IPS-20b (cell line): Measurements from ENCODE around the gene PDLIM7.

ENCODE experiments used
- H3K27ac ChIP-seq: one replicate; pipeline ENCODE4 v1.5.1; 2013; ENCODE audit warnings: low read length
- H3K27me3 ChIP-seq: 2 replicates; pipeline ENCODE4 v1.6.1; 2013; ENCODE audit warnings: mild to moderate bottlenecking, low read length, inconsistent platforms; ENCODE audit not compliant: insufficient read depth
- H3K36me3 ChIP-seq: 2 replicates; pipeline ENCODE4 v1.6.1; 2013; ENCODE audit warnings: low read depth, mild to moderate bottlenecking, inconsistent platforms, low read length, moderate library complexity; ENCODE audit not compliant: insufficient read depth
- H3K4me1 ChIP-seq: 2 replicates; pipeline ENCODE4 v1.6.1; 2013; ENCODE audit warnings: mild to moderate bottlenecking, control low read depth, inconsistent platforms, low read length, moderate library complexity; ENCODE audit not compliant: insufficient read depth
- H3K4me3 ChIP-seq: 2 replicates; pipeline ENCODE4 v1.5.1; 2013; ENCODE audit warnings: mild to moderate bottlenecking, low read length, inconsistent platforms
- H3K9ac ChIP-seq: 2 replicates; pipeline ENCODE4 v1.6.1; 2013; ENCODE audit warnings: low read depth, mild to moderate bottlenecking, inconsistent platforms, low read length, moderate library complexity
- H3K9me3 ChIP-seq: 2 replicates; pipeline ENCODE4 v1.6.1; 2013; ENCODE audit warnings: mild to moderate bottlenecking, low read depth, low read length, inconsistent platforms; ENCODE audit not compliant: insufficient read depth

Gene PDLIM7

DNA sequence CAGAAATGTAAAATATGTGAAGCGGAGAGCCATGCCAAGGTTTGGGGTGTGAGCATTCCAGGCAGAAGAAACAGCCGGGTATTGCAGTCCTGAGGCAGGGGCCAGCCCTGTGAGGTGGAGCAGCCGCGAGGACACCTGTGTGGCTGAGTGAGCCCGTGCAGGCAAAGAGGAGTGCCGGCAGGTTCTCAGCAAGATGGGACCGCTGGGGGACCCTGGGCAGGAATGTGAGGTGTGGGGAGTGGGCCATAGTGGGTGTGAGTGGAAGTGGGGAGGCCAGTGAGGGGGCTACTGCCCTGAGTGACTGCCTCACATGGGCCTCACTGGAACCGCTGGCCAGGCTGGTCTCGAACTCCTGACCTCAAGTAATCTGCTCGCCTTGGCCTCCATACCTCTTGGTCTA, 58.9 kb downstream of the PDLIM7 start:
- Histone ChIP-seq H3K27ac (no peak overlapping the region), H3K4me1 (peaks cover 5% of the 10 kb centered on the region; the same call in 1 of the 2 replicates)

DNA sequence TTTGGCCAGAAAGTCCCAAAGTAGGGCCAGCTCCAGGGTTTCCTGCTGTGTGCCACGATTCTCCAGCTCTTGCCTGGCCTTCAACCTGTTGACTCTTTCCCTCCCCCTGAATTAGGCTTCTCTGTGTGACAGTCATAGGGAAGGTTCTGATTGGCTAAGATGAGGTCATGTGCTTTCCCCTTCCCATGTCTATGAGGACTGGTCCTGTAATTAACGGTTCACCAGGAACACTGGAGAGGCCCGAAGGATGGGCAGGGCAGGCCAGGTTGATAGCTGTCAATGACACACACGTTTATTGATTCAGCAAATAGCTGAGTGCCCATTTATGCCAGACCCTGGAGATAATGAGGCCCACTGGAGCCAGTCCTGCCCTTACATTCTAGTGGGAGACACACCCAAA, 59.8 kb downstream of the PDLIM7 start:
- Histone ChIP-seq H3K9me3 (no peaks in the 10 kb centered on the region), H3K9ac (no peak overlapping the region)

More for the DNA sequence above, 58.9 kb downstream of the PDLIM7 start:
- H3K9me3 ChIP-seq, result no peaks in the 10 kb centered on the region
- no peak overlapping the region for H3K9ac ChIP-seq
- peaks cover 40% of the 10 kb centered on the region for H3K36me3 ChIP-seq
- H3K27me3 ChIP-seq, result no peaks in the 10 kb centered on the region; the same call in 1 of the 2 replicates
- no peak overlapping the region for H3K4me3 ChIP-seq

DNA sequence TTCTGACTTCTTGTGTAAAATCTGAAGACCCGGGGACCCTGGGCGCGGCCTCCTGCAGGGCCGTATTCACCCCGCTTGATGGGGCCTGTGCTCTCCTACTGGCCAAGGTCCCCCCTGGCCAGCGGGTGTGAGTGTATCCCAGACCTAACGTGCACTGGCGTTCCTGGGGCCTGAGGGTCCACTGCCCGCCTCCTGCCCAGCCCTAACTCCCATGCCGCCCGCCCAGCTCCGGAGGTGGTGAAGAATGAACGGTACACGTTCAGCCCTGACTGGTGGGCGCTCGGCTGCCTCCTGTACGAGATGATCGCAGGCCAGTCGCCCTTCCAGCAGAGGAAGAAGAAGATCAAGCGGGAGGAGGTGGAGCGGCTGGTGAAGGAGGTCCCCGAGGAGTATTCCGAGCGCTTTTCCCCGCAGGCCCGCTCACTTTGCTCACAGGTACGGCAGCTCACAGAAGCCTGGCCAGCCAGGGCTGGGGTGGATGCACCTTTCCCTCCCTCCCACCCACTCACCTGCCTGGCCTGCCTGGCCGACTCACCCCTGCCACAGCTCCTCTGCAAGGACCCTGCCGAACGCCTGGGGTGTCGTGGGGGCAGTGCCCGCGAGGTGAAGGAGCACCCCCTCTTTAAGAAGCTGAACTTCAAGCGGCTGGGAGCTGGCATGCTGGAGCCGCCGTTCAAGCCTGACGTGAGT, 61.4 kb downstream of the PDLIM7 start:
- H3K27me3 ChIP-seq, result no peaks in the 10 kb centered on the region
- H3K36me3 ChIP-seq, result peaks cover 64% of the 10 kb centered on the region
- H3K9ac ChIP-seq, result no peak overlapping the region
- no peak overlapping the region for H3K4me3 ChIP-seq
- H3K9me3 ChIP-seq, result no peaks in the 10 kb centered on the region
- H3K27ac ChIP-seq, result no peak overlapping the region
- H3K4me1 ChIP-seq, result peaks cover 5% of the 10 kb centered on the region; the same call in 1 of the 2 replicates

More for the DNA sequence above, 59.8 kb downstream of the PDLIM7 start:
- Histone ChIP-seq H3K27me3 (no peaks in the 10 kb centered on the region), H3K4me3 (no peak overlapping the region), H3K36me3 (peaks cover 48% of the 10 kb centered on the region), H3K4me1 (peaks cover 5% of the 10 kb centered on the region; the same call in 1 of the 2 replicates), H3K27ac (no peak overlapping the region)

DNA sequence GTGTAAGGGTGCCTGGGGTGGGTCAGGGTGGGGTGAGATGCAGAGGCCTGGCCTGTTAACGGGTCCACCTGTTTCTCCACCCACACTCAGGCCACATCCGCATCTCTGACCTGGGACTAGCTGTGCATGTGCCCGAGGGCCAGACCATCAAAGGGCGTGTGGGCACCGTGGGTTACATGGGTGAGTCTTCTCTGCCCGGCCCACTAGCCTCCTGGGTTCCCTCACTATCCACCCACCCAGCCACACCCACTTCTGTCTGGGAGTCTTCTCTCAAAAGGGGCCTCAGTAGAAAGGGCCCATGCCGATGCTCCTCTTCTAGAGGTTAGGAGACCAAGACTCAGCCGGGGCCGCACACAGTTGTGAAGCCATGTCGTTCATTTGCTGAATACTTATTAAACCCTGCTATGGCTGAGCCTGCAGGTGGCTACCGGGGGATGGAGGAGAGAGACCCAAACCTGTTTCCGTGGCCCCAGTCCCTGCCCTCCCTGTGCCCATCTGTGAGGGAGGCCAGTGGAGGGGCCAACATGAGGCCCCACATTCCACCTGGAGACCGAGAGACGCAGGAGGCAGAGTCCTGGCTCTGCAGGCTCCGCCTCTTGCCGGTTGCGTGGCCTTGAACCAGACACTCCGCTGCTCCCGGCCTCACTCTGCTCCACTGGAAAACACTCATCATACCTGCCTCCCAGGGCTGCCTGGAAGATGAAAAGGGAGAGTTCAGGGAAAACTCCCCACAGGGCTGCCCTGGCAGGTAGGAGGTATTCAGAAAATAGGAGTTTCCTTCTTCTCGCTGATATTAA, 62.3 kb downstream of the PDLIM7 start:
- Histone ChIP-seq H3K27me3 (no peaks in the 10 kb centered on the region), H3K4me3 (no peak overlapping the region), H3K9ac (no peak overlapping the region), H3K9me3 (no peaks in the 10 kb centered on the region), H3K36me3 (peaks cover 72% of the 10 kb centered on the region), H3K27ac (no peak overlapping the region), H3K4me1 (peaks cover 5% of the 10 kb centered on the region; the same call in 1 of the 2 replicates)

DNA sequence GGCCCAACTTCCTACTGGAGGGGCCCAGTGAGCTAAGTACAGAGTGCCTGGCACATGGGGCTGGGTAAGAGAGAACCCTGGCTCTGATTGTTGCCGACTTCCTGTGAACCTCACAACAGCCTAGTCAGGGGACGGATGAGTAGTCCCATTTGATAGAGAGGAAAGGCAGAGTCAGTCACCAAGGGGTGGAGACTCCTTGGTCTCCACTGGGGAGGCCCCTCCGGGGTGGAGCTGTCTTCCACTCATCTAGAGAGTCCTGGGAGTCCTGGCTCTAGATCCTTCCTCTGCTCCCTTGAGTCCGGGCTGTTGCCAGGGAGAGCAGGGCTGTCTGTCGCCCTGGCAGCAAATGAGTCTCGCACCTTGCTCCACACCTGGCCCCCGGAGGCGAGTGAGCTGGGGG, 63.0 kb downstream of the PDLIM7 start:
- H3K9ac ChIP-seq, result no peak overlapping the region

DNA sequence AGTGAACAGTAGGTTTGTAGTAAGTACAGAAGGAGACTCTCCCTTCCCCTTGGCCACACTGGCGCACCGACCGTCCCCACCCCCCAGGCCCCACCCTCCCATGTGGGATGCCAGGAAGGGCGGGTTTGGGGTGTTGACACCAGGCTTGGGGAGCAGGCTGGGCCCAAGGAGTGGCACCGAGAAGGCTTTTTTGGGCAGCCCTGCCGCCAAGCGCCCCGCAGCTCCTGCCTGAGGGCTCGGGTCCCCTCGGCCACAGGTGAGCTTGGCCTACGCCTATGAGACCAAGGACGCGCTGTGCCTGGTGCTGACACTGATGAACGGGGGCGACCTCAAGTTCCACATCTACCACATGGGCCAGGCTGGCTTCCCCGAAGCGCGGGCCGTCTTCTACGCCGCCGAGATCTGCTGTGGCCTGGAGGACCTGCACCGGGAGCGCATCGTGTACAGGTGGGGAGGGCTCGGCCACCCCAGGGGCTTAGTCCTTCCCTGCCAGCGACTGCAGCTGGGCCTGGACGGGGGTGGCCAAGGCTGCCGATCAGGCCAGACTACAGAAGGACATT, 63.7 kb downstream of the PDLIM7 start:
- H3K36me3 ChIP-seq, result peaks cover 77% of the 10 kb centered on the region
- H3K9ac ChIP-seq, result no peak overlapping the region
- H3K27ac ChIP-seq, result no peak overlapping the region
- H3K4me1 ChIP-seq, result no peaks in the 10 kb centered on the region
- no peaks in the 10 kb centered on the region for H3K27me3 ChIP-seq
- no peak overlapping the region for H3K4me3 ChIP-seq
- H3K9me3 ChIP-seq, result no peaks in the 10 kb centered on the region

More for the DNA sequence above, 63.0 kb downstream of the PDLIM7 start:
- Histone ChIP-seq H3K27ac (no peak overlapping the region), H3K27me3 (no peaks in the 10 kb centered on the region), H3K36me3 (peaks cover 79% of the 10 kb centered on the region), H3K9me3 (no peaks in the 10 kb centered on the region), H3K4me1 (no peaks in the 10 kb centered on the region), H3K4me3 (no peak overlapping the region)
